Activated naive CD4-positive, alpha-beta T cell treated with Interleukin-2 at 50 U/mL for 16 hours (primary cell): ENCODE measurements around the gene TANGO2.
A peak's percentile ranks its signal among the peaks of the same experiment; 100 is the strongest.

Experiments used
- DNase-seq: peaks from one replicate; pipeline ENCODE4 v3.0.0-alpha.2; 2020

The TANGO2 gene

DNA sequence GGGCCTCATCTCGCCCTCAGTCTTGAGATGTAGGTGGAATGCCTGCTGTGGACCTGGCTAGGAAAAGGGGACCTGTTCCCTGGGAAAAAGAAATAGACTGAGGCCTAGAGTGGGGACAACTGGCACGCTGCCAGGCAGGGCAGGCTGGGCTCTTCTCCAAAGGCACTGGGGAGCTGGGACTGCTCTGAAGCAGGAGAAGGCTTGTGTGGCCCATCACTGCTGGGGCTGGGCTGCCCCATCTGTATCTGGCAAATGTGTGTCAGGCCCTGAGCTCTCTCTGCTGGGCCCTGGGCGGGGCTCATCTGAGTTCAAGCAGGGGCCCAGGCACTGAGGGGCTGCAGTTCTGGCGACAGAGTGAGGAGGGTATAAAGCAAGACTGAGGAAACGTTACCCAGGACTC is 37.2 kb upstream of the TANGO2 start:
- DNase-seq: no peak

DNA sequence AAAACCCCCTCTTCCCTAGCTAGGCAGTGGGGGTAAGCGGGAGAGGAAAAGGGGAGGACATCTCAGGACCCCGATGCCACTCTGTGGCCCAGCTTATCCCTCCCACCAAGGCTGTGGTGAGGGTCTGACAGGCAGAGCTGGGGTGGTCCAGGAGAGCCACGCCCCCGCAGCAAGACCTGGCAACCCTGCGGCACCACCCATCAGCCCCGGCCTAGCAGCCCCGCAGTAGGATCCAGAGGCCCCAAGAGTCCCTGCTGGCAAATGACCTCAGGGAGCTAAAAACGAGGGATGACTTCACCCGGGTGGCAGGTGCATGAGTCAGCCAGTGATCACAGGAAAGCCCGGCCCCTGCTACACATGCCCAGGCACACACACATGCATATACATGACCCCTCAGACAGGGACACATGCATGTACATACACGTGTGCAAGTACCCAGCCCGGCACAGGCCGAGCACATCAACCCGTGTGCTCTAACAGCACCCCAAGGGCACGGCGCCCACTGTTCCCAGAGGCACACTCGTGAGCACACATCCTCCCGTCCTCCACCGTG is 36.6 kb upstream of the TANGO2 start:
- no peak for DNase-seq

DNA sequence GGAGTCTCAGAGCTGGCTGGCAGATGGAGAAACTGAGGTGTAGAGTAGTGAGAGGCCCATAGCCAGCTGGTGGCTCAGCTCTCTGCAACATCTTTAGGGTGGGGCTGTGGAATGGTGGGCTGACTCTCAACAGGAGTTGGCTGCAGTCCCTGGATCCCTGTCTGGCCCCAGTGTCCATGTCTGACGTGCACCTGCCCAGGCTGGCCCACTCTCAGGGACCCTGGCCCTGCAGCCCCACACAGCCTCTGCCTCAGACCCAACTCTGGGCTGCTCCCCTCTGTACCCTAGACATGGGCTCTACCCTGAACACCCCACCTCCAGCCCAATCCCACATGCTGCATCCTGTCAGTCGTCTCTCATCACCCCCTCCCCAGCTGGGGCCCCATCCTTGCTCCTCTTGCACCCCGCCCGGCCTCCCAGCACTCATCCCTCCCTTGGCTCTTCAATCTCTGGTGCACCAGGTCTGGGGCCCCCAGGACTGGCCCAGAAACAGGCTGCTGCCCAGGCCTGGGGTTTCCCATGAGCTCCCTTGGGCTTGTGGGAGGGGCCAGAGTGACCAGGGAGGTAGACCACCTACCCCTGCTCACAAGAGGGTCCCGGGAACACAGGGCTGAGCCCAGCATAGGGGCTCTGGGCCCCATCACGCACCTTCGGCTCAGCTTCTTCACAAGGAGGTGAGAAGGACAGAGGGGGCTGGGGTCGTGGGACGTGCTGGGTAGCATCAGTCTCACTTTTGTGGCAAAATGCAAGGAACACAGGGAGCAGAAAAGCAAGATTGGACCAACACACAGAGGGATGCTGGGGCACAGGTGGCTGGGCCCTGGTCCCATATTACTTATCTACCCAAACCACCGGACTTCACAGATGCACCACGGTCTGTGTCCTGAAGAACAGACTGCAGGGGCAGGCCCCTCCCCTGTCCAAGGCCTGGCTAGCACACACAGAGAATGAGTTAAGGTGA is 35.8 kb upstream of the TANGO2 start:
- DNase-seq: no peak

DNA sequence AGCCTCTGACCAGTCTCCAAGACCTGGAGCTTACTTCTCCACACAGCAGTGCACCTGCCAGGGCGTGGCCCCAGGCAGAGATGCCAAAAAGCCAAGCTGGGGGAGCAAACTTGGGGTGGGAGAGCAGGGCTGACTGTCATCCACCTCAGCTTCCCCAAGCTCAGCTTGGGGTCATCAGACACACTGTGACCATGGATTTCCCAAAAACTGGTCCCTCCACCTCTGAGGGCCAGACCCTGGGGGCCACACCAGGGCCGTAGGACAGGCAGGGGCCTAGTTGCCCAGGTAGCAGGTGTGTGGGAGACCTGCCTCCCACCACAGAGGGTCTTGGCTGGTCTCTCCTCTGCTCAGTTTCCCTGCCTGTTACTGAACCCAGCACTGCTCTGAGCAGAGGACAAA is 34.9 kb upstream of the TANGO2 start:
- DNase-seq: no peak

DNA sequence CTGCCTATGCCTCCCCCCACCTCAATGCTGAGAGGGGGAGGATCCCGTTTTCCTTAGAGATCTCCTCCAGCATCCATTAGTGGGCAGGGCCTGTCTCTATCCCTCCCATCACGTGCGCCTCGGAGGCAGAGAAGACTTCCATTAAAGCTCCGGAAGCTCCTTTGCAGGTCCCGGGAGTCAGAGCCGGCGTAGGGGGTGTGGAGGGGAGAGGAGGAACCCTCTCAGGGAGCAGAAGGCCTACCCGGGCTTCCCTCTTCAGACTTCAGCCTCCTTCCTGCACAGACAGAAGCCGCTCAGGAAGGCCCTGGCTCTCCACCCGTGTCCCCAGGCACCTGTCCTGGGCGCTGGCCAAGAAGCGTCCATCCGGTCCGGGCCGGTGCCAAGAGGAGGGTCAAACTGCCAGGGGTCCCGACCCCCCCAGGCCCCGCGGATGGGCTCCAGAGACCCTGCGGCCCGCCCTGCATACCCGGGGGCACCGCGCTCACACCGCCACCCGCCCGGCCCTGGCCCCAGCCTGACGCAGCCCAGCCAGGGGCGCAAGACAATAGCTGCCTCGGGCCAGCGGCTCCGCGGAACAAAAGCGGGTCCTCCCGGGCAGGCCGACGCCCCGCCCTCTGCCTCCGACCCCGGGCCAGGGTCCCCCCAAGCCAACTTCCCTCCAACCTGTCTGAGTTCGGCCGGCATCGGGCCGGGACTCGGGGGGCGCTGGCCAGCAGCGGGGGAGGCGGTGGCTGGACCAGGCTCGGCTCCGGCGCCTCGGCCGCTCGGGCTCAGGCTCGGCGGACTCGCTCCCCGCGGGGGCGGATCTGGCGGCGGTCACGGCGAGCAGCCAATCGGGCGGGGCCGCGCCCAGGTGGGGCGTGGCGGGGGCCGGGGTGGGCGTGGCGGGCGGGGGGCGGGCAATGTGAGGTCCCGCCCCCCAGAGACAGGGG is 34.2 kb upstream of the TANGO2 start:
- DNase-seq: peak; percentile 60

DNA sequence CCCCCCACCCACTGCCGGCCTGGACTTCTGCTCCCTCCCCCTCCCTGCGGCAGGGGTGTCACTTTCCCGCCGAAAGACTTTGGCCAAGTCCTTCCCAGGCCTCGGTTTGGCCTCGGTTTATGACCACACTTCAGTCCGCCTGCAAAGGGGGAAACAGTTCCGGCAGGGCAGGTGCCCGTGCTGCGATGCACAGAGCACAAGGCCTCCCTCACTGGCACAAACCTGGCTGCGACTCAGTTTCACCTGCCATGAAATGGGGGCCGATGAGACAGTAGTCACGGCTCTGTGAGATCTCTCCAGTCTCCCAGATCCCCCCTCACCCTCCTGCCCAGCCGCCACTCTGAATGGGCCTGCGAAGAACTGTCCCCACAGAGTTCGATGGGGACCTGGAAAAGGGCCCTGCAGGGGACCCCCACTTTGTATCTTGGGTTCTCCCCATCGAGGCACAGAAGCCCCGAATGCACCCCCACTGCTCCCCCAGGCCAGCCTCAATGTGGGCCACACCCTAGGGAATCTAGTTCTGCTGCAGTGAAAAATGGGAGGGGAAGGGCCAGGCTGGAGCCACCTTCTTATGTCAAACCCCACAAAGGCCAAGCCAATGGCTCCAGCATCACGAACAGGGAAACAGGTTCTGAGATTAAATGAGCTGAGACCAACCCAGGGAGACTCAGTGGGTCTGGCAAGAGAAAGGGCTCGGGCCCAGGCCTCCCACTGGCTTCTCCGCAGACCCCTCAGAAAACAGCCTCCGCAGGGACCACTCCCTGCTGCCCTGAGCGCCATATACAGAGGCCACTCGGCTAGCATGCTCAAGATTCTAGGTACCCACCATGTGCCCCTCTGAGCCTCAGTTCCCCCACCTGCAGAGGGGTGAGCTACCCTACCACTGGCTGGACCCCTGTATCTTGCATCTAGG is 33.3 kb upstream of the TANGO2 start:
- no peak for DNase-seq

DNA sequence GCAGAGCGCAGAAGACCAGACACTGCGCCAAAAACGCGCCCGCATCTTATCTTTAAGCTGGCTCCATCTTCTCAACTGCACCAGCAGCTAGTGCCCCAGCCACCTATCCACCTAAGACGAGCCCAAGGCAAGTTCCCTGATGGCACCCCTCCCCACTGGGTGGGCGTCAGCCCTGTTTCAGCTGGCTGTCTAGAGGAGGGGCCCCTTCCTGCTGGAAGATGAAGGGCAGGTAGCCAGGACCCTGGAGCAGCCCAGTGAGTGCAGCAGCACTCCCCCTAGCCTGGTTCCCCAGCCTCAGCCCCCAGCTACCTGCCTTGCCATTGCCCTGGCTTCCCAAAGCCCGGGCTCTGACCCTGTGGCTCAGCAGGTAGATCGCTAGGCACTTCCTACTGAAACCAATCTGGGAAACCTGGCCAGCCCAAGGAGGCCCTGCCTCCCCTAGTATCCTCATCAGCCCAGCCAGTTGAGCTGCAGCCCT is 32.5 kb upstream of the TANGO2 start:
- DNase-seq: no peak

DNA sequence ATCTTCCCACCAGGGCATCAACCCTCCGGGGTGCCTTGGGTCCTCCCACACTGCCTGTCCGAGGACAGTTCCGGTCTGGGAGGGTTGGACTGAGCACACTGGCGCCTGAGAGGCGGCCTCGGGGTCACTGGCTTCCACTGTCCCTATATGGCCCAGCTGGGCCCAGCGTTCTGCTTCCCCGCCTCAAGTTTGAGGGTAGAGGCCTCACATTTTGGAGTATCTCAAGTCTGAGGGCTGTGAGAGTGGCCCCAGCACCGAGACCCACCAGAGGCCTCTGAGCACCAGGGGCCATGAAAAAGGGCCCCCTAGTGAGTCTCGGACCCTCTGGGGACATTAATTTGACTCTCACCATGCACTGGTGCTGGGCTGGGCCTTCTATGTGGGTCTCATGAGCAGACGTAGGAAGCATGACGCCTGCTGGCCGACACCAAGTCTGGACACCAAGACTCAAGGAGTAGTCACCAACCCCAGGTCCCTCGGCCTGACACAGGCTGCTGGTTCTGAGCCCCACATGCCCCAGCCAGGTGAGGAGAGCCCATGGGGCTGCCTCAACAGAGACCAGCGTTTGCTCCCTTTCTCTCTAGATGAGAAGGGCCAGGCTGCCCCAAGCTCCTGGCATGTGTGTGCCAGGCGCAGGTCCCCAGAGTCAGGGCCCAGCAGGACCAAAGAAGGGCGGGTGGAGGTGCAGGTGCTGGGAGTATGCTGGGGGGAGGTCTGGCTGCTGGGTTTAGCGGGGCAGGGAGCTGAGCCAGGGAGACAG is 31.8 kb upstream of the TANGO2 start:
- no peak for DNase-seq

DNA sequence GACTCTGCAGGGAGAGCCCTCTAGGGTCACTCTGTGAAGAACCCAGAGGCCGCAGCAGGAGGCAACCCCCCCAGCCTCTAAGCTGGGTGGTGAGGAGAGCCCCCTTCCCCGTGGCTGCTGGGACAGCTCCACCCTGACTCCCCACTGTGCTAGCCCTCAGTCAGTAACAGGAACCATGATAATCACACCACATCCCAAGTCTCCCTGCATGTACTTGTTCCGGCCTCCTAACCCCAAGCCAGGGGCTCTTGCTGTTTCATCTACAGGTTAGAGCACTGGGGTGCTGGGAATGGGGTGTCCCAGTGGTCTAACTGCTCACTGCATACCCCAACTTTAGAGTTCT is 31.2 kb upstream of the TANGO2 start:
- DNase-seq: no peak

DNA sequence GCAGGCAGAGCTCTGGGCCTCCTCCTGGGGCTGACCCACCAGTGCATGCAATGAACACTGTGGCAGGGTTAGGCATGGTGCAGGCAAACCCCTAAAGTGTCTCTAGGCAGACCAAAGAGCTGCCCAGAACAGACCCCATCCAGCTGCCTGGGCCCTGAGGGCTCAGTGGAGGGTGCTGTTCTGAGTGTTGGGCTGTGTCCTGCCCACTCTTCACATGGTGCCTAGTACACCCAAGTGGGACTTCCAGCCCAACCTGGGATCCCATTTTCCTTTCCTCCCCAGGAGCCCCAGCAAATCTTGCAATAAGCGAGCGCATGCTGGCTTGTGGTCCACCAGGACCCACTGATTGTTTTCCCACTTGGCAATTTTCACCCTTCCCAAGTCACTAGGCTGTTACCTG is 30.7 kb upstream of the TANGO2 start:
- DNase-seq: no peak

DNA sequence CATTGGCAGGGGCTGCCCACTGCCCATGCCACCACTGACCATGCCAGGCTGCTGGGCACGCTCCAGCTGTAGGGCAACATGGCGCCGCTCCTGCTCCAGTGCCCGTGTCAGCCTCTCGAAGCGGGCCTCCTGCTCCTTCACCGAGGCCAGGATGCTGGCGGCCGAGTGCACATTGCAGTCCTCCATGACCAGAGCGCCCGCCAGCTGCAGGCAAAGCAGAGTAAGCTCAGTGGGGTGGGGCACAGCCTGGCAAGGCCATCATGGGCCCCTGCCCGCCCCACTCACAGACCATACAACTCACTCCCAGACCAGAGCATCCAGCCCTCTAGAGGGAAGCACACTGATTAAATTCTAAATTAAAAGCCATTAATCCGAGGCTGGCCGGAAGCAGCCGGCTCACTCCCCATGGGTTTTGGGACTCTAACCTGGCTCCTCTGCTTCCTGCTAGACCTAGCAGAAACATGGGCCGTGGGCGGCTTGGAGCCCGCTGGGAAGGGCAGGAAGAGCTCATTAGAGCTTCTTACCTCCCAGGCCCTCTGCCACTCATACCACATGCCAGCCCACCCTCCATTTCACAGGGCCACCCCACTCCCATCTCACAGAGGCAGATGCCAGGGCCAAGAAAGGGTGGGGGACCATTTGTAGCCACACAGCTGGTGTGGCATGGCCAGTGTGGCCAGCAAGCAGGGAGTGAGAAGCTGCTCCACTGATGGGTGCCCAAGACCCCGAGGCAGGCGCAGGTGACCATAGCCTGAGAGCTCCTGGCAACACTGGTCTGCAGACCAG is 30.1 kb upstream of the TANGO2 start:
- DNase-seq: no peak

DNA sequence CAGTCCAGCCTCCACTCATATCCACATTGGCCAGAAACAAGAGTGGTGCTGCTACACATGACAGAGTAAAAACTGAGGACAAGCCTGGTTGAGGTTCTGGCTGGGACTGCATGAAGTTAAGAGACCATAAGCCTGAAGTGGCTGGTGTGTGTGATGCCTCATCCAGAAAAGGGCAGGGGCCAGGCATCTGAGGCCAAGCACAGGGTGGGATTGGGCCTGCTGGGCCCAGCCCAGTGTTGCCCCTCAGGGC is 29.6 kb upstream of the TANGO2 start:
- no peak for DNase-seq

DNA sequence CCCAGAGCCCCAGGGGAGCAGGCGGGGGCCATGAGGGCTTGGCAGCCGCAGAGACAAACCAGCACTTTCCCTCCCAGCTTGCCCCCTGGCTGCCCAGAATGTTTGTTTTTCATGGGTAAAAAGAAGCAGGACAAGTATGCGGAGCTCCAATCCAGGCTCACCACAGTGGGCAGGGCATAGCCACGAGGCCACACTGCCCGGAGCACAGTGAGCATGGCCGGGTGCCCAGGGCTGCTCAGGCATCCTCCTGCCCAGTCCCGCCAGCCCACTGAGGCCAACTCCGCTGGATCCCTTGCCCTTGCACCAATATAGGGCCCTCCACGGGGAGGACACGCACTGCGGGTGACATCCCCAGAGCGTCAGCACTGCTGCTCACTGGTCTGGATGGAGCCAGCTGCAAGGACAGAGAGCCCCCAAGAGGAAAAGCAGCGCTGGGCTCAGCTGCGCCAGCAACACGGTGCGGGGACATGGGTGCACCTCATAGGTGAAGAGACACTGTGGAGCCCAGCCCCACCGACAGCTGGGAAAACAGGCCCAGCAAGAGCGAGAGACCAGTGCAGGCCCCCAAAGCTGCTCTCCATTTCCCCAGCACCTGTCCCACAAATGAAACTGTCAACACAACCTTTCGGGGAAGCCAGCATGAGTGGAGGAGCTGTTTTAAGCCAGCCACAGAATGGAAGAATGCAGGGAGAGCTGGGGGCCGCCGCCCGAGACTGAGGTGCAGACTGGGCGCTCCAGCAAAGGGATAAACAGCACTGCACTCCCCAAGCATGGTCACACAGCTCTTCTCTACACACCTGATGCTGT is 29.1 kb upstream of the TANGO2 start:
- DNase-seq: no peak

DNA sequence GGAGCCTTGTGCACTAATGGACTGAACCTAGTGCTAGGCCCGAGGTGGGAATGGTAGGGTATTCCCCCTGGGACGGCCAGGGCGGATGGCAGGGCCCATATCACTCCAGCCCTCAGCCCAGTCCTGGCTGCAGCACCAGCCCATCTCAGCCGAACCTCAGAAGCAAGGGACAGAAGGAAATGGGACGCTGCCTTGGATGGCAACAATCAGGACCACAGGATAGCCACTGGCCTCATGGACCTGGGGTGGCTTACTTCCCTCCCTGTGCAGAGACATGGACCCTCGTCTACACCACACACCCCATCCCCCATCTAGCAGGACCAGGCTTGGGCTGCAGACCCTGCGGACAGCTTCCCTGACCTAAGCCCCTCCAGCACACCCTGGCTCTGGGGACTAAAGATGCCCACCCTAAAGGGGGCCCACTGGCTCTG is 28.4 kb upstream of the TANGO2 start:
- no peak for DNase-seq

DNA sequence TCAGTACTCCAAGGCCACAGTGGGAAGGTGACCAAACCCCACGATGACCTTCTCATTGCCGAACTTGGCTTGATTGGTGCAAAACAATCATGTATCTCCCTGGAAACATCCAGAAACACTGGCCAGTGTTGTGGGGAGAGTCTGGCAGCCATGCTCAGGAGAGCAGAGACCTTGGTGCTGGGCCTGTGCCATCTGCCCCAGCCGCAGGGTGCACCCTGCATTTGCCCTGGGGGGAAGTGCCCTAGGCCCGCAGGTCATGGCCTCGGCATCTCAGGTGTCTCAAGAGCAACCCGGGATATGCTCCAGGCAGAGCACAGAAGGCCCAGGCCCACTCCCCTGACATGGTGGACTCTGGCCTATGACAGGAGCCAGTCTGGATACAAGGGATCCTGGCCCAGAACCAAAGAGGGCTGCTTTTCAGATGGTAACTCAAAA is 28.0 kb upstream of the TANGO2 start:
- DNase-seq: no peak

DNA sequence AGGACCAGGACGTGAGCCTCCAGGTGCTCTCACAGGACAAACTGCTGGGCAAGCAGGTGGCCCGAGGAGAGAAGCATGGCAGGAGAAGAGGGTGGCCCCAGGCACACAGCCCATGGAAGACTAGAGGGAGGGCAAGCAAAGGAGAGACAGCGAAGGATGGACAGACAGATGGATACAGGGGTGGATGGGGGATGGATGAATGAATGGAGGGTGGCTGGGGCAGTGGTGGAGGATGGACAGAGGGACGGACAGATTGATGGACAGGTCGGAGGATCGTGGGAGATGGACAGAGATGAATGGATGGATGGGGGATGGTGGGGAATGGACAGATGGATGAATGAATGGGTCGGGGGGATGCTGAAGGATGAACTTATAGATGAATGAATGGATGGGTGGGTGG is 27.0 kb upstream of the TANGO2 start:
- DNase-seq: no peak

DNA sequence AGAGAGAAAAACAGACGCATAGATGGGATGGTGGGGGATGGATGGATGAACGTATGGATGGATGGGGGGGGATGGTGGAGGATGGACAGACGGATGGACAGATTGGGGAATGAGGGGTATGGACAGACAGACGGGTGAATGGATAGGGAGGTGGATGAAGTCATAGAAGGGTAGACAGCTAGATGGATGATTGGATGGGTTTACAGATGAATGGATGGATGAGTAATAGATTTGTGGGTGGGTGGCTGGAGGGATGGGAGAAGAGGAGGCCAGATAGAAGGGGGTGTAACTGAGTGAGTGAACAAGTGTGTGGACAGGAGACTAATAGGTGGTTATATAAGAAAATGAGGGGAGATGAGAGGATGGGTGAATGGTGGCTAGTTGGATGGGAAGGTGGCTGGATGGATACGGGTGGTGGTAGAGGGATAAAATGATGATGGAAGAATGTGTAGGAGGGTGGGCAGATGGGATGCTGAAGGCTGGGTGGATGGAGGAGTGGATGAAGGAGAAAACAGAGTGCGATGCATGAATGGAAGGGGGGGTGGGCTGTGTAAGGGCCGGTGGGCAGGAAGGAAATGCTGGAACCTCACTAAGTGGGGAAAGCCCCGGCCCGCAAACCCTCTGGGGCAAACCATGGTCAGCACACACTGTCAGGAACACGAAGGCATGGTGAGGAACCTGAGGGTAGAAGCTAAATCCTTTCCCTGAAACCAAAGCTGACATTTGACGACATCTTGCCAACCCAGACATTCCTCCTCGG is 25.9 kb upstream of the TANGO2 start:
- no peak for DNase-seq

DNA sequence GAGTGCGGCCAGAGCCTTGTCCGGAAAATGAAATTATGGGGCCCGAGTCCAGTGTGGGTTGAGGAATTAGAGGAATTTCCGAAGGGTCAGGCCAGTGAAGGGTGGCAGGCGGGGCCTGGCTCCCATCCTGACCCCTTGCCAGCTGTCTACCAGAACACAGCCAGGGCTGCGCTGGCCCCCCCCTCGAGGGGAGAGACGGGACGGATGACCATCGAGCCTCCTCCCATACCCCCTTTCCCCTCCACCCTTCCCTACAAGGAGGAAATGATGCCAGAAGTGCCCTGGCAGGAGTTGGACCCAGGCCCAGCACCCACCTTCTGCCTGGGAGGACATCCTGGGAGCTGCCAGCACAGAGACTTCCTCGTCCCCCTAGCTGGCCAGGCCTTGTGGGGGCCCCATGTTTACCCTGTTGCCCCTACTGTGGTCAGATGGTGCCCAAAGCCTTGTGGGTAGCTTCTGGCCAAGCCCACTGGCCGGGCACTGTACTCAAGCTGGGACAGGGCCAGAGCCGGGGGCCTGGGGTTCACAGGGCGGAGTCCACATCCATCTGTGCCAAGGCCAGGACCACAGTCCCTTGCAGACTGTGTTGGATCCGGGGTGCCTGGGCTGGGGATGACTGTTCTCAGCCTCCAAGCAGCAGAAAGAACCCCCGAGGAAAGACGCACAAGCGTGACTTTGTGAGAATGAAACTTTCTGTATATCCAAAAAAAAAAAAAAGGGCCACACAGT is 25.1 kb upstream of the TANGO2 start:
- DNase-seq: no peak
